AG04450 (cell line): Measurements from ENCODE around the gene STIP1. TPM values are rescaled to one million over a fixed set of nuclear protein-coding genes. Genes with fewer than 3 reads are reported as not detected.

Experiments
- CTCF ChIA-PET: fragments of 300-600, 350-600 bp; formaldehyde crosslinking; extraction: SDS; loops from one replicate; lab custom pipeline; 2022; ENCODE audit warnings: antibody characterized with exemption, inconsistent platforms; lab: Charles Lee
- POLR2A ChIA-PET: fragments of 350-600 bp; formaldehyde crosslinking; extraction: SDS; loops from one replicate; lab custom pipeline; 2021; ENCODE audit warnings: antibody characterized with exemption, inconsistent platforms; lab: Yijun Ruan, JAX
- DNase-seq: peaks from one replicate; pipeline ENCODE4 v3.0.0-alpha.2; 2011; ENCODE audit warnings: low read depth, low spot score
- H3K27ac ChIP-seq: one replicate; pipeline ENCODE4 v1.5.1; 2012; ENCODE audit warnings: low read depth, low read length, control low read depth
- H3K27me3 ChIP-seq: one replicate; pipeline ENCODE4 v1.6.0; 2012; ENCODE audit warnings: low read length; ENCODE audit not compliant: control insufficient read depth, insufficient read depth
- H3K4me3 ChIP-seq: 2 replicates; pipeline ENCODE4 v1.5.1; 2011; ENCODE audit warnings: mild to moderate bottlenecking, low read depth, low read length, control low read depth
- H3K9me3 ChIP-seq: 2 replicates; pipeline ENCODE4 v1.5.1; 2012; ENCODE audit warnings: low read length; ENCODE audit not compliant: control insufficient read depth, insufficient read depth
- CTCF ChIP-seq: IDR thresholded peaks from 2 replicates; pipeline ENCODE4 v1.5.1; 2011; ENCODE audit warnings: low read depth, low read length, control low read depth, inconsistent platforms
- polyA plus RNA-seq: library from polyadenylated mRNA; depleted of rRNA; stranded (reverse); fragments of >200 nt; gene quantifications from 2 replicates; pipeline ENCODE4 v1.2.3, GENCODE V29; 2011

Gene STIP1
- polyA plus RNA-seq, 1 experiment = 171 TPM

DNA sequence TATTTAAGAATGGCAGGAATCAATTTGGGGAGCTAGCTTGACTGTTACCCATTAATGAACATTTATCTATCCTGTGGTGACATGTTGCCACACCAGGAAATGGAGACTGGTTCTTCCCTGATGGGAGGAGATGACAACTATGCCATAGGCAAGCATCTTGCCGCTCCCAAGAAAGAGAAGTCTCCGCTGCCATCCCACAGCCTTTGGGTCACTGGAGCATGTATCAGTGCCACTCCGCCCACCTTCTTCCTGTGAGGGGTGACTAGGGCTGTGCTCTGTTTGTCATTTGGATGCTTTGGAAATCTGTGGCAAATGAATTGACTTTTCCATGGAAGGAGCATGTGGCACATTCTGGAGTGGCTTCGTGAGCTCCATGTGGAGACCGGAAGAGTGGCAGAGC is 6.5 kb downstream of the STIP1 start:
- H3K4me3 ChIP-seq = no peak overlapping the region
- no peak for DNase-seq
- TF ChIP-seq CTCF = no peak
- no peaks in the 10 kb centered on the region for H3K9me3 ChIP-seq
- ChIA-PET POLR2A (no interaction called here), CTCF (interaction anchor here (1.5 kb wide), 2 partner anchors 12 to 108 kb away, joined by 4 to 9 read pairs; no protein-coding TSS in a partner anchor)
- H3K27me3 ChIP-seq = no peaks in the 10 kb centered on the region
- no peak overlapping the region for H3K27ac ChIP-seq

DNA sequence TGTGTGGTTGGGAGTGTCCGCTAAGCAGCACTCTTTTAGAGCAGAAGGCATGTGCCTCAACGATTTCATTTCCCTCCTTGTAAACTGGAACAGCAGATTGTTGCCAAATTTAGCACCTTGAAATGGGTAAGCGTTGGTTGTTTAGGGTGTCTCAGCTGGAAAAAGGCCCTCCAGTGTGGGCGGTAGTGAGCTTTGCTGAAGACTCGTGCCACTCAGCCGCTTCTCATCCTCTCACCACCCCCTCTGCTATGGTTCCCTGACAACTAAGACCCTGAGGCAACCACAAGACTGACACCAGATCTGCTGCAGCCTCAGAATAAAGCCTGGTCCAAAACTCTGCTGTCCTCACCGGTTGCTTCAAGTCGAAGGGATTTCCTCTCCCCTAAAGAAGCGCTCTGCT is 10.7 kb downstream of the STIP1 start:
- no peak for DNase-seq
- POLR2A ChIA-PET = interaction anchor here (0.7 to 1.8 kb wide), 2 partner anchors 11 to 88 kb away, joined by 7 read pairs; partner anchors contain the start of genes BAD and STIP1
- Histone ChIP-seq H3K4me3 (no peak overlapping the region), H3K27me3 (no peaks in the 10 kb centered on the region), H3K9me3 (no peaks in the 10 kb centered on the region), H3K27ac (no peak overlapping the region)
- TF ChIP-seq CTCF = no peak
- CTCF ChIA-PET = interaction anchor here (0.7 to 1.4 kb wide), 3 partner anchors 8 to 108 kb away, joined by 4 to 6 read pairs (median 5); partner anchors contain the start of gene CATSPERZ

DNA sequence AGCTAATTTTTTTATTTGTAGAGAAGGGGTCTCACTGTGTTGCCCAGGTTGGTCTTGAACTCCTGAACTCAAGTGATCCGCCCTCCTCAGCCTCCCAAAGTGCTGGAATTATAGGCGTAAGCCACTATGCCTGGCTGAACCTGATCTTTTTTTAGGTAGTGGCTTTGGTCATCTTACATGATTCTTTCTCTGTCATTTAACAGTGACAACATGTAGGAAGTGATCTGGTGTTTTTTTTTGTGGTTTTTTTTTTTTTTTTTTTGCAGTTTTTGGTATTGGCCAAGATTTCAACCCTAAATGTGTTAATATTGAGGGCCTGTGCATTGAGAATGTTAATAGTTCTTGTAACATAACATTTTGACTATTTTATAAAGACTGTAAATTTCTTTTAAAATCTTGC is 12.5 kb downstream of the STIP1 start:
- POLR2A ChIA-PET = no interaction called here
- no peak for DNase-seq

GRCh38 chr11:64201543-64201942 is 15.6 kb downstream of the STIP1 start:
- Histone ChIP-seq H3K4me3 (no peak overlapping the region), H3K27me3 (no peaks in the 10 kb centered on the region), H3K27ac (no peak overlapping the region), H3K9me3 (no peaks in the 10 kb centered on the region)
- TF ChIP-seq CTCF = no peak
- CTCF ChIA-PET = interaction anchor here (6.8 kb wide), 1 partner anchor 101 kb away, joined by 125 read pairs; no protein-coding TSS in a partner anchor
- POLR2A ChIA-PET = interaction anchor here (2.4 kb wide), 1 partner anchor 16 kb away, joined by 7 read pairs; the partner anchor contains the start of gene STIP1
- DNase-seq = no peak

More for the DNA sequence above, 12.5 kb downstream of the STIP1 start:
- TF ChIP-seq CTCF = no peak
- no peak overlapping the region for H3K27ac ChIP-seq
- H3K27me3 ChIP-seq = no peaks in the 10 kb centered on the region
- H3K9me3 ChIP-seq = no peaks in the 10 kb centered on the region
- CTCF ChIA-PET = interaction anchor here (1.5 kb wide), 1 partner anchor 8 kb away, joined by 3 read pairs; the partner anchor contains the start of gene FERMT3
- no peak overlapping the region for H3K4me3 ChIP-seq

- TF ChIP-seq CTCF = no peak
- CTCF ChIA-PET = interaction anchor here (3.5 to 6.8 kb wide), 2 partner anchors 42 to 100 kb away, joined by 22 to 125 read pairs; no protein-coding TSS in a partner anchor
- POLR2A ChIA-PET = interaction anchor here (0.6 to 0.9 kb wide), 2 partner anchors 33 to 1388 kb away, joined by 4 read pairs; no protein-coding TSS in a partner anchor
- Histone ChIP-seq H3K27me3 (no peaks in the 10 kb centered on the region), H3K27ac (no peak overlapping the region), H3K4me3 (no peak overlapping the region), H3K9me3 (no peaks in the 10 kb centered on the region; the same call in 1 of the 2 replicates)
- no peak for DNase-seq
These were observed 17.0 kb downstream of the STIP1 start for GRCh38 chr11:64202992-64203391.
